ENCODE results near the gene CNTROB.

The CNTROB gene

DNA sequence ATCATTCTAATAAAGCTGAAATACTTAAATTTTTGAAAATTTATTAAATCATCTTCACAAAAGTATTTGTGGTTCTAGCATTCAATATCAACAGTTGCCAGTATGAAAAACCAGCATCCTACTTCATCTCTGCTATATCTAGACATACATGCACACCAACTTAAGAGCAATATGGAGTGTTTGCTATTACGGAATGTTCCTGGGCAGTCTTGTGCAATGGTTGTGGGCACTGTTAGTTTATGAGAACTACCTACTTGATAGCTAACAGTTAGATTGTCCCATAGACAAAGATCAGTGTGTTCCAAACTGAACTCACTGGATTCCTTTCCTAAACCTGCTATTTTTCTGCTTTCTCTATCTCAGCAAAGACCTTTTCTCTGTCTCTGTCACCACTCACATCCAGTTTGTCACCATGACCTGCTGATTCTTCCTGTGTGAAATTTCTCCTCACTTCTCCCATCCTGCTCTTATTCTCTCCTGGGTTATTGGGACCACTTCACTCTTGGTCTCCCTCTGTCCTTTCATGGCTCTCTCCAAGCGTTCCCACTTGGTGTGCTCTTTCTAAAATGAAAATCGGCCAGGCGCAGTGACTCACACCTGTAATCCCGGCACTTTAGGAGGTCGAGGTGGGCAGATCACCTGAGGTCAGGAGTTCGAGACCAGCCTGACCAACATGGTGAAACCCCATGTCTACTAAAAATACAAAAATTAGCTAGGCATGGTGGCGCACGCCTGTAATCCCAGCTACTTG, 27.7 kb downstream of the CNTROB start:
- no peak overlapping the region for H3K4me2 ChIP-seq (ENCODE audit: low read length)
- H3K27ac ChIP-seq: no peak overlapping the region
- no peak overlapping the region for H3K9ac ChIP-seq
- no peaks in the 10 kb centered on the region for H3K79me2 ChIP-seq
- no peaks in the 10 kb centered on the region for H3K4me1 ChIP-seq
- no peaks in the 10 kb centered on the region for H3K36me3 ChIP-seq (ENCODE audit: control insufficient read depth, insufficient read depth, low read length)
- no peak overlapping the region for H2AFZ ChIP-seq
- TF ChIP-seq, protein P1, sequence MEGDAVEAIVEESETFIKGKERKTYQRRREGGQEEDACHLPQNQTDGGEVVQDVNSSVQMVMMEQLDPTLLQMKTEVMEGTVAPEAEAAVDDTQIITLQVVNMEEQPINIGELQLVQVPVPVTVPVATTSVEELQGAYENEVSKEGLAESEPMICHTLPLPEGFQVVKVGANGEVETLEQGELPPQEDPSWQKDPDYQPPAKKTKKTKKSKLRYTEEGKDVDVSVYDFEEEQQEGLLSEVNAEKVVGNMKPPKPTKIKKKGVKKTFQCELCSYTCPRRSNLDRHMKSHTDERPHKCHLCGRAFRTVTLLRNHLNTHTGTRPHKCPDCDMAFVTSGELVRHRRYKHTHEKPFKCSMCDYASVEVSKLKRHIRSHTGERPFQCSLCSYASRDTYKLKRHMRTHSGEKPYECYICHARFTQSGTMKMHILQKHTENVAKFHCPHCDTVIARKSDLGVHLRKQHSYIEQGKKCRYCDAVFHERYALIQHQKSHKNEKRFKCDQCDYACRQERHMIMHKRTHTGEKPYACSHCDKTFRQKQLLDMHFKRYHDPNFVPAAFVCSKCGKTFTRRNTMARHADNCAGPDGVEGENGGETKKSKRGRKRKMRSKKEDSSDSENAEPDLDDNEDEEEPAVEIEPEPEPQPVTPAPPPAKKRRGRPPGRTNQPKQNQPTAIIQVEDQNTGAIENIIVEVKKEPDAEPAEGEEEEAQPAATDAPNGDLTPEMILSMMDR (IDR thresholded peaks at IDR 0.05): no peak
- no peaks in the 10 kb centered on the region for H3K9me3 ChIP-seq (ENCODE audit: control insufficient read depth, low read length)
- H3K27me3 ChIP-seq (ENCODE audit: control insufficient read depth, insufficient read depth, low read length): no peaks in the 10 kb centered on the region
- no peak overlapping the region for H3K4me3 ChIP-seq (ENCODE audit: low read depth, low read length)

DNA sequence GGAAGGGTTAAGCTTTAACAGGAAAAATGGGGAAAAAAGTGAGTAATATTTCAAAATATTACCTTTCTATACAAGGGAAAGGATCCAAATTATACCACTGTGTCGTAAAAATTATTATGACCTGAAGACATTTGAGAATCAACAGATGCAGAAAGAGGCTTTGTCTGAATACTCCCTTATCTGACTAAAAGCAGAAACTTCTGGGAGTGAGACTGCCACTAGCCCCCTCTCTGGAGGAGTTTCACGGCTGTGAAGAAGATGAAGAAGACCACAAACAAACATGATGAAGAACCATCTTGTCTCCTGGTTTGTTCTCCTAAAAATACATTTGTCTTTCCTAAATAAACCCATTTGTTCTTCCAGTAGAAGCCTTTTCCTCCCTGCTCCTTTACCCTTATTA, 29.4 kb downstream of the CNTROB start:
- Histone ChIP-seq H3K27ac (no peak overlapping the region), H3K36me3 (ENCODE audit: control insufficient read depth, insufficient read depth, low read length) (no peaks in the 10 kb centered on the region), H3K9ac (no peak overlapping the region), H3K4me2 (ENCODE audit: low read length) (no peak overlapping the region), H3K4me3 (ENCODE audit: low read depth, low read length) (no peak overlapping the region), H3K9me3 (ENCODE audit: control insufficient read depth, low read length) (no peaks in the 10 kb centered on the region), H3K4me1 (no peaks in the 10 kb centered on the region), H2AFZ (no peak overlapping the region), H3K27me3 (ENCODE audit: control insufficient read depth, insufficient read depth, low read length) (no peaks in the 10 kb centered on the region), H3K79me2 (no peaks in the 10 kb centered on the region)
- TF ChIP-seq, protein P1 (IDR thresholded peaks at IDR 0.05): no peak

- Histone ChIP-seq H3K27ac (no peak overlapping the region), H2AFZ (peak overlapping the region; percentile 13), H3K27me3 (ENCODE audit: control insufficient read depth, insufficient read depth, low read length) (no peaks in the 10 kb centered on the region), H3K79me2 (no peaks in the 10 kb centered on the region), H3K4me2 (ENCODE audit: low read length) (no peak overlapping the region), H3K36me3 (ENCODE audit: control insufficient read depth, insufficient read depth, low read length) (no peaks in the 10 kb centered on the region), H3K9me3 (ENCODE audit: control insufficient read depth, low read length) (no peaks in the 10 kb centered on the region), H3K9ac (no peak overlapping the region), H3K4me1 (no peaks in the 10 kb centered on the region), H3K4me3 (ENCODE audit: low read depth, low read length) (no peak overlapping the region)
- TF ChIP-seq, protein P1 (IDR thresholded peaks at IDR 0.05): no peak
These were observed 35.7 kb downstream of the CNTROB start for GRCh38 chr17:7967751-7968150.

GRCh38 chr17:7969433-7969832, 37.4 kb downstream of the CNTROB start:
- no peaks in the 10 kb centered on the region for H3K79me2 ChIP-seq
- no peak overlapping the region for H2AFZ ChIP-seq
- no peak overlapping the region for H3K9ac ChIP-seq
- H3K27ac ChIP-seq: no peak overlapping the region
- H3K27me3 ChIP-seq (ENCODE audit: control insufficient read depth, insufficient read depth, low read length): no peaks in the 10 kb centered on the region
- no peak overlapping the region for H3K4me2 ChIP-seq (ENCODE audit: low read length)
- TF ChIP-seq, protein P1 (IDR thresholded peaks at IDR 0.05): no peak
- H3K36me3 ChIP-seq (ENCODE audit: control insufficient read depth, insufficient read depth, low read length): no peaks in the 10 kb centered on the region
- H3K4me1 ChIP-seq: no peaks in the 10 kb centered on the region
- H3K9me3 ChIP-seq (ENCODE audit: control insufficient read depth, low read length): no peaks in the 10 kb centered on the region
- H3K4me3 ChIP-seq (ENCODE audit: low read depth, low read length): no peak overlapping the region

GRCh38 chr17:7971651-7972050, 39.6 kb downstream of the CNTROB start:
- no peaks in the 10 kb centered on the region for H3K36me3 ChIP-seq (ENCODE audit: control insufficient read depth, insufficient read depth, low read length)
- H2AFZ ChIP-seq: no peak overlapping the region
- no peaks in the 10 kb centered on the region for H3K79me2 ChIP-seq
- no peak overlapping the region for H3K27ac ChIP-seq
- no peak overlapping the region for H3K9ac ChIP-seq
- H3K4me2 ChIP-seq (ENCODE audit: low read length): no peak overlapping the region
- no peaks in the 10 kb centered on the region for H3K4me1 ChIP-seq
- H3K27me3 ChIP-seq (ENCODE audit: control insufficient read depth, insufficient read depth, low read length): no peaks in the 10 kb centered on the region
- TF ChIP-seq, protein P1 (IDR thresholded peaks at IDR 0.05): no peak
- no peak overlapping the region for H3K4me3 ChIP-seq (ENCODE audit: low read depth, low read length)
- H3K9me3 ChIP-seq (ENCODE audit: control insufficient read depth, low read length): no peaks in the 10 kb centered on the region

All from parathyroid adenoma (tissue), 2 donors.